Measurements from ENCODE around the gene CNGB1.
"Not testable (repeated sequence)": the region's sequence is repeated elsewhere in the genome, so short reads cannot be mapped to it uniquely, and the experiment has no call there.

Gene CNGB1

GRCh38 chr16:57900796-57901479 lies 70.0 kb downstream of the CNGB1 start:
- DNase-seq: no peak

DNA sequence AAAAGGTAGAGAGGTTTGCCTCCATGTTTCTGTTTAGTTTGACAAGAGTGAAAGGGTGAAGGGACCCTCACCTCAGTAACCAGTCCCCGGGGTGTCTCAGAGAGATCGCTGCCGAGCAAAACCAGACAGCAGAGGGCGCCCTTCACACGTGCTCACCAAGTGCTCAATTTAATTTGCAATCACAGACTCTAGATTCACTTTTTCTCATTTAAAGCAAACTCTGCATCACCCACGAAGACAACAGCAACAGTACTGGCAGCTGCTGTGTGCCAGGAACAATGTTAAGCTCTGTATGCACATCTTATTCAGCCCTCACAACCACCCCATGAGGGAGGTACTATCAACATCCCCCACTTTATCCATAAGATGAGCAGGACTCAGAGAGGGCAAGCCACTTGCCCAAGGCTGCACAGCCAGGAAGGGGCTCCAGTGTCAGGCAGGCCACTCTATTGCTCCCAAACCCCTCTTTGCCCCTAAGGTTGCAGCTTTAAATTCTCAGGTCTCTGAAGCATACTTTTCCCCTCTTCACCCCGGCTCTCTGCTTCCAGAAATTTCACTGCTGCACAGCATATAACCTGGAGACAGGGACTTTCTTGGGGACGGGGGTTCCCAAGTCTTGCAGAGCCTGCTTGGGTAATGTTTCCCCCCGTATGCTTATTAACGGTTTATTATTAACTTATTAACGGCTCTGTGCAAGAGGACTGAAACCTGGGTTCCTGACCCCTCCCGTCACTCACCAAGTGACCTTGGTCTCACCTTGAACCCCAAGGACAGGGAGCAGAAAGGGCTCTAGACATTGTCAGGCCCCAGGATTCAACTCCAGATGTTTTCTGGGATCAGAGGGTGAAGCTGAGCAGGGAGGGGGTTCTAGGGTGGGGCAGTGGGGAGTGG lies 70.9 kb downstream of the CNGB1 start:
- DNase-seq: peak; percentile 6

DNA sequence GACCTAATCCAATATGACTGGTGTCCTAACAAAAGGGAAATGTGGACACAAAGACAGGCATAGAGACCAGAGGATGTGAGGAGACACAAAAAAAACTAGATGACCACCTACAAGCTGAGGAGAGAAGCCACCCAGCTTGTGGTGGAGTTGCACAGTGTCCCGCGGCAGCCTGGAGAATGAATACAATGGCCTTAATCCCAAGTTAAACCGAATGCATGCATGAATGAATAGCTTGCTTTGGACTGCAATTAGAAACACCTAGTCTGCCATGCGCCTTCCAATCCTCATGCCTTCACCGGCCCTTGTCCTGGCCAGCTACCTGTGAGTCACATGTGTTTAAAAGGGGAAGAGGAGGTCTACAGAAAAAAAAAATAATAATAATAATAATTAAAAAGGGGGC lies 72.0 kb downstream of the CNGB1 start:
- DNase-seq: no peak

DNA sequence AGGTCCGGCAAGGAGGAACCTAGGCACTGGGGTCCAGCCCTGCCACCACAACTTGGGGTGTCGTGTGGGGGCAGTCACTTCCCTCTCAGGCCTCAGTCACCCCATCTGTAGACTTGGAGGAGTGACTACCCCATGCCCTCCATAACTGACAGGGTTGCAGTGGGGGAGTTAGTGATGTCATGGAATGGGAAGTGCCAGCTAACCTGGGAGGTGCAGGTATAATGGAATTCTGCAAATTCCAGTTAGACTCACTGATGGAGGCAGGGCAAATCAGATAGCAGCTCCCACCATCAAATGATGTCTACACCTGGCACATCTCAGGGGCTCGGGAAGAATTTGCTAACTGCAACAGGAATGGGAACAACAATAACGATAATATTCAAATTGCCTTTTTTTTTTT lies 72.9 kb downstream of the CNGB1 start:
- DNase-seq: no peak

- no peak for DNase-seq
Measured at GRCh38 chr16:57897053-57897784, 73.7 kb downstream of the CNGB1 start.

DNA sequence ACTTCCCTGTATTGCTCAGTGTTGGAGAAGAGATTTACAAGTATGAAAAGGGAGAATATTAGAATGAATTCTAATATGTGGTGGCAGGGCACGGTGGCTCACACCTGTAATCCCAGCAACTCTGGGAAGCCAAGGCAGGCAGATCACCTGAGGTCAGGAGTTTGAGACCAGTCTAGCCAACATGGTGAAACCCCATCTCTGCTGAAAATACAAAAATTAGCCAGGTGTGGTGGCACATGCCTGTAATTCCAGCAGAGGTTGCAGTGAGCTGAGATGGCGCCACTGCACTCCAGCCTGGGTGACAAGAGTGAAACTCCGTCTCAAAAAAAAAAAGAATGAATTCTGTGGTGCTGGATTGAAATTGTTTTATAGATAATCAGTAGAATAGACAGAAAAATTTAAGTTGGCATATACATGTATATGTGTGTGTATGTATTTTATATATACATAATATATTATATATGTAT lies 75.8 kb downstream of the CNGB1 start:
- not testable (repeated sequence) for DNase-seq

DNA sequence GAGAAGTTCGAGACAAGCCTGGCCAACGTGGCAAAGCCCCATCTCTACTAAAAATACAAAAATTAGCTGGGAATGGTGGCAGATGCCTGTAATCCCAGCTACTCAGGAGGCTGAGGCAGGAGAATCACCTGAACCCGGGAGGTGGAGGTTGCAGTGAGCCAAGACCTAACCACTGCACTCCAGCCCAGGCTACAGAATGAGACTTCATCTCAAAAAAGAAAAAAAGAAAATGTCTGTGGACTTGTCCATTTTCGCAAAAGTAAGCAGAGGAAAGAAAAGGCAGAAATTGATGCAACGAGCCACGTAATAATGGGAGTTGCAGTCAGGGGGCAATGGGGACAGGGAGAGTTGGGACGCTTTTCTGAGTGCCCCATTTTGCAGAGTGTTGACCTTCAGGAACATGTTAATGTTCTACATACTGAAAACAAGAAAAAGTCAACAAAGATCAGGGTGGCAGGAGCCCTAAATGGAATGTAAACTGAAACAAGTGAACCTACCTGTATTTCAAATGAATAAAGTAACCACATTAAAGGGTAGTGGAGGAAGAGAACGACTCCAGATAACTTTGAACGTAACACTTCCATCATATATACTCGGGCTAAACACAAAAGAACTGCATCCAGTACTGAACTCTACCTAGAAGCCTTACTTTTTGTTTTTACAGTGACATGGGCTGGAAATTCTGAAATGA lies 76.4 kb downstream of the CNGB1 start:
- DNase-seq: no peak

DNA sequence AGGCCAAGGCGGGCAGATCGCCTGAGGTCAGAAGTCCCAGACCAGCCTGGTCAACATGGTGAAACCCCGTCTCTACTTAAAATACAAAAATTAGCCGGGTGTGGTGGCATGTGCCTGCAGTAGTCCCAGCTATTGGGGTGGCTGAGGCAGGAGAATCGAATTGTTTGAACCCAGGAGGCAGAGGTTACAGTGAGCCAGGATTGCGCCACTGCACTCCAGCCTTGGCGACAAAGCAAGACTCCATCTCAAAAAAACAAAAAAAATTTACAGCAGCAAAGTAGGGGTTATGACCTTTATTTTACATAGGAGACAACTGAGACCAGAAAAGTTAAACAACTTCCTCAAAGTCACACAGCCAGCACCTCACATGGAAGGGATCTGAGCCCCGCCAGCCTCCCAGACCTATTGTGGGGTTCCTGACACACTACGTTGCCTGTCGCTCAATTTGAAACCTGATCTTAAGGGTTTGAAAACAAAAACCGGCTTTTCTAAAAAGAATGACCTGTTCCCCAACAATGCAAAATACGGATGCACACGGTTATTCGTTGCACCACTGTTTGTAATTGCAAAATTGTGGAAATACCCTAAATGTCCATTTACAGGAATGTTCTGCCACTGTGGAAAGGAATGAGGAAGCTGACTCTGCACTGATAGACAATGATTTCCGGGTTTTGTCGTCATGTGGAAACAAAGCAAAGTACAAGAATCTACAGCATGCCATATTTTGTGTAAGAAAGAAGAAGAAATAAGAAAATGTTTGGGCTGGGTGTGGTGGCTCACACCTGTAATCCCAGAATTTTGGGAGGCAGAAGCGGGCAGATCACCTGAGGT lies 77.2 kb downstream of the CNGB1 start:
- no peak for DNase-seq

DNA sequence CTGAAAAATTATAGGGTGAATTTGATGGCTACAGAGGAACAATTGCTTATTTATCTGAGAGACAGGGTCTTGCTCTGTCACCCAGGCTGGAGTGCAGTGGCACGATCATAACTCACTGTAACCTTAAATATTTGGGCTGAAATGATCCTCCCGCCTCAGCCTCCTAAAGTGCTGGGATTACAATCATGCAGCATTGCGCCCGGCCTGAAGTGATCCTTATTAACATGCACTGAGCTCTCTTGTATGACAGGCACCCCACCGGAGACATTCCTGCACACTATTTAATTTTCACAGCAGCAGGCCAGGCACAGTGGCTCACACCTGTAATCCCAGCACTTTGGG lies 77.7 kb downstream of the CNGB1 start:
- no peak for DNase-seq

GRCh38 chr16:57892447-57893096 lies 78.4 kb downstream of the CNGB1 start:
- no peak for DNase-seq

DNA sequence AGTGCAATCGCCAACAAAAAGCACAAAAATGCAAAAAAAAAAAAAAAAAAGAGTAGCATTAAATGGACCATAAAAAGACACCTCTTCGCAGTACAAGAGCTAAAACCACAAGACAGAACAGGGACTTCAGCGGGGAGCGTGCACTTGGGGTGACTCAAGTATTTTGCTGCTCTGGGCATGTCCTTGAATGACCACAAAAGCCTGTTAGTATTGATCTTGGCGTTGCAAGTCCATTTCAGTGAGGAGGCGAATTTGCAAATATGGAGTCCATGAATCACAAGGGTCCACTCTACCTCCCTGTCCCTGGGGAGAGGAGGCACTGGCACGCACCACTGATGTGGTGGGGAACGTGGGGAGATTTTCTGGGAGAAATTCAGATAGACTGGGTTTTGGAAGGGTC lies 78.9 kb downstream of the CNGB1 start:
- no peak for DNase-seq

GRCh38 chr16:57890752-57891111 lies 80.2 kb downstream of the CNGB1 start:
- DNase-seq: no peak

- DNase-seq: no peak
Measured at GRCh38 chr16:57889960-57890751, 80.8 kb downstream of the CNGB1 start.

GRCh38 chr16:57889522-57889921 lies 81.4 kb downstream of the CNGB1 start:
- no peak for DNase-seq

- no peak for DNase-seq
Measured at GRCh38 chr16:57889111-57889510, 81.8 kb downstream of the CNGB1 start.

DNA sequence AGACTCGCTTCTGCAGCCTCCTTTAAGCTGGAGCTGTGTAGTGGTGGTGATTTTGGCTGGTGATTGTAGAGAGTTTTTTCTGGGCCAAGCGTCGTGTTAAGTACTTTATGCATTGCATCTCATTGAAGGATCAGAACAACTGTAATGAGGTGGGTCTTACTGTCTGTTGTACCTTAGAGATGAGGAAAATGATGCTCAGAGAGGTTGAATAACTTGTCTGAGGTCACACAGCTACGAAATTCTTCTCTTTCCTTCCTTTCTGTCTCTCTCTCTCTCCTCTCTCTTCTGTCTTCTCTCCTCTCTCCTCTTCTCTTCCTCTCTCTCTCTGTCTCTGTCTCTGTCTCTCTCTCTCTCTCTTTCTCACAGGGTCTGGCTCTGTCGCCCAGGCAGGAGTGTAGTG lies 82.8 kb downstream of the CNGB1 start:
- no peak for DNase-seq

DNA sequence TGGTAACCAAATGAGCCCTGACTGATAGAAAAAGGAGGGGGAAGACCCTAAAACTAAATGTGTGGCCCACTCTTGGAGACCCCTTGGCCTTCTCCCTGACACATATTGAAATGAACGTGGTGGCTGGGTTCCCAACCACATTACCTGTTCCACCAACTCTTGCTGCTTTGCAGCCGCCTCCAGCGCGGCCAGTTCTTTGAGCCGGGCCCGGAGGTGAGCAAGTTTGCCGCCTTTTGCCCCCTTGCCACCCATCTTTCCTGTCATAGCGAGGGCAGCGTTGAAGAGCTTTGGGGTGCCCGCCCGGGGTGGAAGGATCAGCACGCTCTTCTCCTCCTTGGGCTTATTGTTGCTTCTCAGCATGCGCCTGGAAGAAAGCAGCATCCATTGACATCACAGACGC lies 83.2 kb downstream of the CNGB1 start:
- DNase-seq: no peak

GRCh38 chr16:57886427-57886826 lies 84.5 kb downstream of the CNGB1 start:
- DNase-seq: no peak

GRCh38 chr16:57884655-57885133 lies 86.2 kb downstream of the CNGB1 start:
- no peak for DNase-seq

DNA sequence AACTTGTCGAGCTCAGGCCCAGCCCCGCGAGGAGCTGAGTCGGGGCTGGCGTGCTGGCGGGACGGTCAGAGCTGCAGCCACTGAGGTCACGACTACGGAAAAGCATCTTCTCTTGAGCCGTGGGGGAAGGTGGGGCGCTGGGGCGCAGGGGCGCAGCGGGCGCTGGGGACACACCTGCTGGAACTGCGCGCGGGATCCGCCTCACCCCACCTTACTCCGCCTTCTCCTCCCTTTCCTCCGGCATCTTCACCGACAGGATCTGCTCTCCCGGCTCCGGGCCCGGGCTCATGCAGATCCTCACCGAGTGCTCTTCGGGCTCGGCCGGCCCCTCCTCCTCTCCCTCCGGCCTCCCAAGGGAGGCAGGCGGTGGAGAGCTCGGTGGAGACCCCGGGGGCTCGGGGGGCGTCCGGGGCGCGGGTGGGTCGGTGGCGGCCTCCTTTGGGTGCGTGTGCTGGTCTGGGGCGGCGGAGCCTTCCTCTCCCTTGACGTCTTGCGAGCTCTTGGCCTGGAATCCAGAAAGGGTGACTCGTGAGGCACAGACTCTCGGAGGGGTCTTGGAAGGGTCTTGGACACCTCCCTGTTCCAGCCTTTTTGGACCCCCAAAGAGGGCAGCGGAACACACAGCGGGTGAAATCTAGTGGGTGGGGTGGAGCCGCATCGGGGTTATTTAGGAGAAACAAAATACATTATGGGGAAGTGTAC lies 86.8 kb downstream of the CNGB1 start:
- no peak for DNase-seq

Data from GDM1 (cell line).